WERI-Rb-1 (cell line): Measurements from ENCODE around the gene SUCNR1.
"Not testable (repeated sequence)": the region's sequence is repeated elsewhere in the genome, so short reads cannot be mapped to it uniquely, and the experiment has no call there.

Source experiments
- DNase-seq: peaks from one replicate; pipeline ENCODE4 v3.0.0-alpha.2; 2020
- H3K27ac ChIP-seq: fragments of 250-450 bp; sonication (Bioruptor Pico); 2 replicates; pipeline ENCODE4 v1.5.1; 2020; ENCODE audit warnings: mild to moderate bottlenecking, moderate library complexity
- H3K27me3 ChIP-seq: fragments of 250-450 bp; sonication (Bioruptor Pico); 2 replicates; pipeline ENCODE4 v1.5.1; 2021; ENCODE audit warnings: mild to moderate bottlenecking, low read depth, moderate library complexity; ENCODE audit not compliant: insufficient read depth, severe bottlenecking
- H3K36me3 ChIP-seq: fragments of 250-450 bp; sonication (Bioruptor Pico); 2 replicates; pipeline ENCODE4 v1.5.1; 2020; ENCODE audit warnings: mild to moderate bottlenecking, moderate library complexity
- H3K4me3 ChIP-seq: 2 replicates; pipeline ENCODE4 v1.5.1; 2011; ENCODE audit warnings: low read depth, mild to moderate bottlenecking, control low read depth, low read length
- H3K9me3 ChIP-seq: fragments of 250-450 bp; sonication (Bioruptor Pico); 2 replicates; pipeline ENCODE4 v1.5.1; 2021; ENCODE audit warnings: mild to moderate bottlenecking, moderate library complexity; ENCODE audit not compliant: severe bottlenecking
- TF ChIP-seq, protein P1 (sequence below): IDR thresholded peaks from 2 replicates; pipeline ENCODE4 v1.5.1; 2011; ENCODE audit warnings: low read depth, mild to moderate bottlenecking, control low read depth, inconsistent platforms, low read length

SUCNR1 gene

DNA sequence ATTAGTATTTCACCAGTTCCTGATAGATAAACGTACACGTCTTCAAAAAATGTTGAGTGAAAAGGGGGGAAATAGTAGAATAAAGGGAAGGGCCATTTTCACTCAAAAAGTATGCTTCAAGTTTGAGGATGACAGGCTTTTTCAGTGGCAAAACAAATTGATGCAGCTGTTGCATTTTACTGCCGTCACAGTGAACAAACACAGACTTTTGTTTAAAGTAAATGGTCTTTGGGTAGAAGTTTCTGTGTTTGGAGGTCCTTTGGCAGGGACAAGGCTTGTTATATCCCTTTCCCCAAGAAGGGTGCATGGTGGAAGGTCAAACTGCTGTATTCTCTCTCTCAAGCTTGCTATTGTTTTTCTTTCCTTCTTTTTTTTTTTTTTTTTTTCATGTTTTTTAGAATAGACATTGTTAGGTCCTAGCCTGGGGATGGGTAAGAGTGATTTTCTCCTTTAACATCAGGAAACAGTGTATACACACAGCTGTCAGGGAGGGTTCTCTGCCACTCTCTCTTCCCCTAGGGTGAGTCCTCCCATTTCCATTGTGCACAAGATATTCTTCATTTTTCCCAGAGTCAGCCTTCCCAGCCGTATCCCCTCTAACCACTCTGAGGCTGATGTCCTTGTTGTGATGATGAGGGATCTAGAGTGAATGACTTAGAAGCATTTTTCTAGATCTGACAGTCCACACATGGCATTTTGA is 6.6 kb upstream of the SUCNR1 start:
- Histone ChIP-seq H3K36me3 (no peaks in the 10 kb centered on the region), H3K27ac (no peak overlapping the region), H3K27me3 (no peaks in the 10 kb centered on the region), H3K9me3 (no peaks in the 10 kb centered on the region), H3K4me3 (no peak overlapping the region)
- TF ChIP-seq, protein P1, sequence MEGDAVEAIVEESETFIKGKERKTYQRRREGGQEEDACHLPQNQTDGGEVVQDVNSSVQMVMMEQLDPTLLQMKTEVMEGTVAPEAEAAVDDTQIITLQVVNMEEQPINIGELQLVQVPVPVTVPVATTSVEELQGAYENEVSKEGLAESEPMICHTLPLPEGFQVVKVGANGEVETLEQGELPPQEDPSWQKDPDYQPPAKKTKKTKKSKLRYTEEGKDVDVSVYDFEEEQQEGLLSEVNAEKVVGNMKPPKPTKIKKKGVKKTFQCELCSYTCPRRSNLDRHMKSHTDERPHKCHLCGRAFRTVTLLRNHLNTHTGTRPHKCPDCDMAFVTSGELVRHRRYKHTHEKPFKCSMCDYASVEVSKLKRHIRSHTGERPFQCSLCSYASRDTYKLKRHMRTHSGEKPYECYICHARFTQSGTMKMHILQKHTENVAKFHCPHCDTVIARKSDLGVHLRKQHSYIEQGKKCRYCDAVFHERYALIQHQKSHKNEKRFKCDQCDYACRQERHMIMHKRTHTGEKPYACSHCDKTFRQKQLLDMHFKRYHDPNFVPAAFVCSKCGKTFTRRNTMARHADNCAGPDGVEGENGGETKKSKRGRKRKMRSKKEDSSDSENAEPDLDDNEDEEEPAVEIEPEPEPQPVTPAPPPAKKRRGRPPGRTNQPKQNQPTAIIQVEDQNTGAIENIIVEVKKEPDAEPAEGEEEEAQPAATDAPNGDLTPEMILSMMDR = no peak
- no peak for DNase-seq

DNA sequence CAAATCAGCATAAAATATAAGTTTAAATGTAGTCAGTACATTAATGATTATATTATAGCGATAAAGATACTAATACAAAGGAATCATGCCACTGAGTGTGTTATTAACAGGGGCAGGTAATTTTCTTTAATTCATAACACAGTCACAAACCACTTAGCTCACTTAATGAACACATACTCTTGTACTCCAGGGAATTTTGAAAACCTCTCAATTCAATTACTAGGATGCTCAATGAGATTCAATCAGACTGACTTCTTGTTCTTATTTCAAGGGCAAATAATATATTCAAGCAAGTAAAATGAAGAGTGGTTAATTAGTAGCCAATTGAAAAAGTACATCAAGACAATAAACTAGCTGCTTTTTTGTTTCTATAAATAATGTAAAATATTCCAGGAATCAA is 5.8 kb upstream of the SUCNR1 start:
- no peak overlapping the region for H3K27ac ChIP-seq
- TF ChIP-seq, protein P1 = no peak

DNA sequence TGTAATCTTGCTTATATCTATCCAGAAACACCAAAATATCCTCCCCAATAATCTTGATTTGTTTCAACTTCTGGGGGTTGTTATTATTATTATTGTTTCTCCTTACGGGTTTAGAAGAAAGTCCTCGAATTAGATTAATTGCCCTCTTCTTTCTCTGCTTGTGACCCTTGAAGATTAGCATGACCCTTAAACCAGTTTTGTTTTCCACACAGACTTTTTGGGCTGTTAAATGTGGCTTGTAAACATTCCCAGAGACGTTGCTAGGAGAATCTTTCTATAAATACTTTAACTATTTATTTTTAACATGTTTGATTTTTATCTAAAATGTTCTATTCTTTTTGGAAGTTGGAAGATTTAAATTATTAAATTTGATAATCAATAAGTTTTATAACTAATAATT is 4.3 kb upstream of the SUCNR1 start:
- Histone ChIP-seq H3K4me3 (no peak overlapping the region), H3K27me3 (peaks cover 3% of the 10 kb centered on the region), H3K36me3 (no peaks in the 10 kb centered on the region), H3K9me3 (no peaks in the 10 kb centered on the region), H3K27ac (no peak overlapping the region)
- no peak for DNase-seq
- TF ChIP-seq, protein P1 = no peak

More for the DNA sequence above, 5.8 kb upstream of the SUCNR1 start:
- H3K27me3 ChIP-seq = peaks cover 3% of the 10 kb centered on the region
- no peak for DNase-seq
- no peaks in the 10 kb centered on the region for H3K9me3 ChIP-seq
- H3K4me3 ChIP-seq = no peak overlapping the region
- H3K36me3 ChIP-seq = no peaks in the 10 kb centered on the region

DNA sequence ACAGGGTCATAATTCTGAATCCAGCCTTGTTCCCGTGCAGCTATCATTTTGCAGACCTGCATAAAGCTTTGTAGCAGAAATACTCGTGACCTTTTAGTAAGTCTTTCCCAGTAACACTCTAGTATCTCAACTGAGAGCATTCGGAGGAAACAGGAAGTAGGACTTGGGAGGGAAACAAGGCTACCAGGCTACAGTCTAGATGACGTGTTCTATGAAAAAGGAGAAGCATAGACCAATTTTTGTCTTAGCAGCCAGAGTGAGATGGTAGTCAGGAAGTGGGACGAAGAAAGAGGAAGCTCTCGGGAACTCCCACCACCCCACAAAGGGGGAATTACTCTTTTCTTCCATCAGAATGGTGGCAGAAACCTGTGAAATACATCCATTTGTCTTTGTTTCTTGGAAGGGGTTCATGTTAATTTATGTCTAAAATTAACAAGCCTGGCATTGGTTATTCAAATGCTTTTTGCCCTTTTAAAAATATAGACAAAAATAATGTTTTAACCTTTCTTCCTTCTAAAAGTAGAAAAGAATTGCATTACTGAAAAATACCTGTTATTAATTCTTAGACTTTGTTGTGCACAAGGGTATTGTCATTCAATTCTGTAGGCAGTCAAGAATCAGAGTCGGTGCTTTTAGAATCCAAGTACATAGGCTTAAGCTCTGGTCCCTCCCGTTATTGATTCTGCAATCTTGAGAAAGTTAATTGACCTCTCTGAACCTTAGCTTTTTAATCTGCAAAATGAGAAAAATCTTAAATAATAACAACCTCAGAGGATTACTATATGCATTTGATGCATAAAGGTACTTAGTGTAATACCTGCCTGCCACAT is 1.6 kb upstream of the SUCNR1 start:
- no peaks in the 10 kb centered on the region for H3K36me3 ChIP-seq
- no peak overlapping the region for H3K4me3 ChIP-seq
- H3K9me3 ChIP-seq = no peaks in the 10 kb centered on the region
- DNase-seq = no peak
- TF ChIP-seq, protein P1 = no peak
- peaks cover 3% of the 10 kb centered on the region for H3K27me3 ChIP-seq
- no peak overlapping the region for H3K27ac ChIP-seq

DNA sequence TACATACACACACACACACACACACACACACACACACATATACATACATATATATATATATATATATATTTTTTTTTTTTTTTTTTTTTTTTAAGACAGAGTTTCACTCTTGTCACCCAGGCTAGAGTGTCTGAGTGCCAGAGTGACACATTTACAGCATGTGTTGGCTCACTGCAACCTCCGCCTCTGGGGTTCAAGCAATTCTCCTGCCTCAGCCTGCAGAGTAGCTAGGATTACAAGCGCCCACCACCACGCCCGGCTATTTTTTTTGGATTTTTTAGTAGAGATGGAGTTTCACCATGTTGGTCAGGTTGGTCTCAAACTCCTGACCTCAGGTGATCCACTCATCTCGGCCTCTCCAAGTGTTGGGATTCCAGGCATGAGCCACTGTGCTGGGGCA is 636 bp downstream of the SUCNR1 start:
- not testable (repeated sequence) for H3K36me3 ChIP-seq, H3K27me3 ChIP-seq, DNase-seq, H3K27ac ChIP-seq, H3K4me3 ChIP-seq, H3K9me3 ChIP-seq

DNA sequence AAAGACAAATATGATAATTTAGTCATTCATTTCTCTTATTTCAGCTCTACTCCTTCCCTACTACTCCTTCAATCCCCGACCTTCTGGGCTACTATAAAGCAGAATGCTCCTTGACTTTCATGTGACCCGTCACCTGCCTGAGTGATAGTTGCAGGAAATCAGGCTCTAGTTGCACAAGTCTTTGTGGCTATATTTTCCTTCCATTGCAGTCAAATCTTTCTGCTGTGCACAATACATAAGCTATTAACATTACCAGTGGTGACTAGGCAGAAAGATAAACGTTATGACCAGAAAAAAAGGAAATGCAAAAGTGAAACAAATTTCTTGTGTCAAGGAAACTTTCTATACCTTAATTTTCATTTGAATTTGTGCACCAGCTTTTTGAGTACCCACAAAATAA is 2.3 kb downstream of the SUCNR1 start:
- H3K27ac ChIP-seq = no peak overlapping the region
- peaks cover 7% of the 10 kb centered on the region for H3K27me3 ChIP-seq
- no peaks in the 10 kb centered on the region for H3K36me3 ChIP-seq
- no peak overlapping the region for H3K4me3 ChIP-seq
- TF ChIP-seq, protein P1 = no peak
- H3K9me3 ChIP-seq = no peaks in the 10 kb centered on the region
- no peak for DNase-seq
